Body of pancreas (tissue), 4 donors: Measurements from ENCODE around the gene BTNL2.

Experiments used
- POLR2A ChIP-seq, 3 donors: fragments of 450-650 bp; IDR thresholded peaks; one replicate each; pipeline ENCODE4 v1.6.1; 2016; ENCODE audit warnings: antibody characterized with exemption in 3 of 3, mild to moderate bottlenecking in 2 of 3
- TF ChIP-seq, protein P1 (sequence below), 7 experiments: fragments of 450-650 bp in 4 of 7; fragments of 200-600 bp in 3 of 7; sonication (generic) in 3 of 7; IDR thresholded peaks; one replicate each; pipeline ENCODE4 v1.5.1; 2016 to 2019; ENCODE audit warnings: antibody characterized with exemption in 7 of 7

DNA sequence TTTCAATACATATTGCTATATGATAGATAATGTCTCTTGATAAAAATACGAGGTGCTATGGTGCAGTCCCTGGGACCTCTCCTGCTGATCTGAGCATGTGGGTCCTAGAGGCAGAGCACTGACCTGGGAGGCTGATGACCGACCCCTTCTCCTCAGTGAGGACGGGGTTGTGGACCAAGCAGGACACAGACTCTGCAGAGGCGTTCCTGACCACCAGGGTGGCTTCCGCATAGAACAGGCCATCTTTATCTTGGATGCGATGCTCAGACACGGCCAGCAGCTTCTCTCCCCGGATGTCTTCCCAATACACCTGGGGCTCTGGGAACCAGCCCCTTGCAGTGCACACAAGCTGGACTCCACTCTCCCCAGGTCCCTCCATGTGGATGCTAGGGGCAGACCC lies 4.2 kb downstream of the BTNL2 start:
- TF ChIP-seq, protein P1, sequence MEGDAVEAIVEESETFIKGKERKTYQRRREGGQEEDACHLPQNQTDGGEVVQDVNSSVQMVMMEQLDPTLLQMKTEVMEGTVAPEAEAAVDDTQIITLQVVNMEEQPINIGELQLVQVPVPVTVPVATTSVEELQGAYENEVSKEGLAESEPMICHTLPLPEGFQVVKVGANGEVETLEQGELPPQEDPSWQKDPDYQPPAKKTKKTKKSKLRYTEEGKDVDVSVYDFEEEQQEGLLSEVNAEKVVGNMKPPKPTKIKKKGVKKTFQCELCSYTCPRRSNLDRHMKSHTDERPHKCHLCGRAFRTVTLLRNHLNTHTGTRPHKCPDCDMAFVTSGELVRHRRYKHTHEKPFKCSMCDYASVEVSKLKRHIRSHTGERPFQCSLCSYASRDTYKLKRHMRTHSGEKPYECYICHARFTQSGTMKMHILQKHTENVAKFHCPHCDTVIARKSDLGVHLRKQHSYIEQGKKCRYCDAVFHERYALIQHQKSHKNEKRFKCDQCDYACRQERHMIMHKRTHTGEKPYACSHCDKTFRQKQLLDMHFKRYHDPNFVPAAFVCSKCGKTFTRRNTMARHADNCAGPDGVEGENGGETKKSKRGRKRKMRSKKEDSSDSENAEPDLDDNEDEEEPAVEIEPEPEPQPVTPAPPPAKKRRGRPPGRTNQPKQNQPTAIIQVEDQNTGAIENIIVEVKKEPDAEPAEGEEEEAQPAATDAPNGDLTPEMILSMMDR (IDR thresholded peaks at IDR 0.05): no peak
- TF ChIP-seq POLR2A (IDR thresholded peaks at IDR 0.05): no peak
